PC-9 (cell line): ENCODE results near the gene EXD3. TPM values are rescaled to one million over a fixed set of nuclear protein-coding genes. Genes with fewer than 3 reads are reported as not detected.
A peak's percentile ranks its signal among the peaks of the same experiment; 100 is the strongest.

ENCODE experiments used
- BruUV-seq: library from RNA; stranded (reverse); fragments of 400-500 nt; replicated peaks from 2 replicates; lab custom pipeline; 2021; lab: Mats Ljungman, UMichigan
- CTCF ChIA-PET: fragments of 300-600 bp; sonication (Branson Sonifier 250); formaldehyde crosslinking; loops from one replicate; lab custom pipeline; 2022; ENCODE audit warnings: antibody characterized with exemption; lab: Charles Lee
- POLR2A ChIA-PET: fragments of 300-600 bp; sonication (Branson Sonifier 250); formaldehyde crosslinking; loops from one replicate; lab custom pipeline; 2022; ENCODE audit warnings: antibody characterized with exemption; ENCODE audit not compliant: unreplicated experiment; lab: Charles Lee
- DNase-seq, 2 experiments: peaks; one replicate each; pipeline versions ENCODE4 v3.0.0 to v3.0.0-alpha.2; 2015 to 2022; ENCODE audit warnings: mixed read lengths in 1 of 2
- H2AFZ ChIP-seq: fragments of 200-600 bp; sonication (generic); 2 replicates; pipeline ENCODE4 v1.8.1; 2017; ENCODE audit warnings: antibody characterized with exemption
- H3F3A ChIP-seq: fragments of 200-600 bp; sonication (generic); 2 replicates; pipeline ENCODE4 v1.8.1; 2017; ENCODE audit warnings: antibody characterized with exemption, mild to moderate bottlenecking, low read depth; ENCODE audit not compliant: insufficient read depth
- H3K27ac ChIP-seq: fragments of 200-600 bp; sonication (generic); 2 replicates; pipeline ENCODE4 v1.6.1; 2016; ENCODE audit warnings: mixed run types
- H3K27me3 ChIP-seq: fragments of 200-600 bp; sonication (generic); 2 replicates; pipeline ENCODE4 v1.6.1; 2016; ENCODE audit warnings: low read depth, mixed run types; ENCODE audit not compliant: insufficient read depth
- H3K36me3 ChIP-seq: fragments of 200-600 bp; sonication (generic); 2 replicates; pipeline ENCODE4 v1.6.1; 2016; ENCODE audit warnings: low read depth, mixed run types
- H3K4me1 ChIP-seq: fragments of 200-600 bp; sonication (generic); replicated peaks from 2 replicates; pipeline ENCODE4 v1.6.1; 2016; ENCODE audit warnings: mixed run types; ENCODE audit not compliant: insufficient read depth
- H3K4me2 ChIP-seq: fragments of 200-600 bp; sonication (generic); 2 replicates; pipeline ENCODE4 v1.6.1; 2017; ENCODE audit warnings: mixed run types
- H3K4me3 ChIP-seq: fragments of 200-600 bp; sonication (generic); 2 replicates; pipeline ENCODE4 v1.6.1; 2016; ENCODE audit warnings: mixed run types
- H3K79me2 ChIP-seq: fragments of 200-600 bp; sonication (generic); 2 replicates; pipeline ENCODE4 v1.6.1; 2017; ENCODE audit warnings: low read depth, mixed run types
- H3K9me2 ChIP-seq: fragments of 200-600 bp; sonication (generic); 2 replicates; pipeline ENCODE4 v1.8.1; 2017; ENCODE audit warnings: mild to moderate bottlenecking; ENCODE audit not compliant: insufficient read depth
- H3K9me3 ChIP-seq: fragments of 200-600 bp; sonication (generic); 2 replicates; pipeline ENCODE4 v1.8.1; 2016; ENCODE audit warnings: low read depth; ENCODE audit not compliant: insufficient read depth
- H4K20me1 ChIP-seq: fragments of 200-600 bp; sonication (generic); 2 replicates; pipeline ENCODE4 v1.8.1; 2017; ENCODE audit not compliant: insufficient read depth
- CTCF ChIP-seq: fragments of 200-600 bp; sonication (generic); conservative IDR thresholded peaks from 2 replicates; pipeline ENCODE4 v1.6.1; 2017; ENCODE audit warnings: mixed run types, antibody characterized with exemption, mild to moderate bottlenecking, moderate library complexity
- EZH2 ChIP-seq: fragments of 200-600 bp; sonication (generic); IDR thresholded peaks from 2 replicates; pipeline ENCODE4 v1.8.0; 2017; ENCODE audit warnings: antibody characterized with exemption, low read depth
- intact Hi-C: fragments of 100-400 bp; cut with micrococcal nuclease; formaldehyde crosslinking; loops from one replicate; pipeline ENCODE4 v1.10.0; 2022; ENCODE audit not compliant: unreplicated experiment
- total RNA-seq: library from RNA; stranded (reverse); gene quantifications from 2 replicates; pipeline ENCODE4 v1.2.3, GENCODE V29; 2021

EXD3 gene
- total RNA-seq, 1 experiment from 2014 or later = 23.7 TPM

GRCh38 chr9:137447722-137448601 is 25.0 kb upstream of the EXD3 start:
- DNase-seq = no peak
- intact Hi-C loops = no loop called here
- Histone ChIP-seq H3K9me2 (no peaks in the 10 kb centered on the region), H2AFZ (no peak overlapping the region), H3K9me3 (no peaks in the 10 kb centered on the region), H3K4me1 (peaks cover 12% of the 10 kb centered on the region), H3K27me3 (no peaks in the 10 kb centered on the region), H3K79me2 (no peaks in the 10 kb centered on the region), H3K27ac (no peak overlapping the region), H3K4me3 (no peak overlapping the region), H3K4me2 (no peak overlapping the region), H4K20me1 (no peaks in the 10 kb centered on the region), H3K36me3 (no peaks in the 10 kb centered on the region), H3F3A (peaks cover 15% of the 10 kb centered on the region)
- no TSS peak for BruUV-seq
- ChIA-PET CTCF (interaction anchor here (0.6 kb wide), 1 partner anchor 27 kb away, joined by 6 read pairs; no protein-coding TSS in a partner anchor), POLR2A (interaction anchor here (0.7 kb wide), 1 partner anchor 247 kb away, joined by 20 read pairs; no protein-coding TSS in a partner anchor)
- TF ChIP-seq EZH2 (no peak), CTCF (no peak)

- Histone ChIP-seq H3F3A (peaks cover 24% of the 10 kb centered on the region), H3K9me2 (no peaks in the 10 kb centered on the region), H4K20me1 (0 out of 2 replicates have a peak, but pooled peaks cover 2% of the 10 kb centered on the region), H3K79me2 (no peaks in the 10 kb centered on the region), H3K9me3 (no peaks in the 10 kb centered on the region), H3K27ac (no peak overlapping the region), H3K27me3 (no peaks in the 10 kb centered on the region), H3K4me2 (no peak overlapping the region), H3K4me1 (peaks cover 16% of the 10 kb centered on the region), H2AFZ (no peak overlapping the region), H3K36me3 (no peaks in the 10 kb centered on the region), H3K4me3 (no peak overlapping the region)
- DNase-seq = no peak
- POLR2A ChIA-PET = interaction anchor here (0.6 kb wide), 1 partner anchor 12 kb away, joined by 3 read pairs; no protein-coding TSS in a partner anchor
- no TSS peak for BruUV-seq
- CTCF ChIA-PET = interaction anchor here (0.6 kb wide), 1 partner anchor 24 kb away, joined by 18 read pairs; the partner anchor contains the start of genes EXD3 and NOXA1
- TF ChIP-seq EZH2 (no peak), CTCF (no peak)
- intact Hi-C loops = no loop called here
Observed at GRCh38 chr9:137446851-137447471, 24.0 kb upstream of the EXD3 start.

GRCh38 chr9:137445930-137446431 is 23.0 kb upstream of the EXD3 start:
- BruUV-seq = TSS peak; percentile 9
- no peaks in the 10 kb centered on the region for H3K27me3 ChIP-seq
- H3K79me2 ChIP-seq = no peaks in the 10 kb centered on the region
- TF ChIP-seq CTCF = no peak
- TF ChIP-seq EZH2 = no peak
- H3K4me1 ChIP-seq = peaks cover 18% of the 10 kb centered on the region
- 0 out of 2 replicates have a peak, but pooled peaks cover 3% of the 10 kb centered on the region for H4K20me1 ChIP-seq
- no peaks in the 10 kb centered on the region for H3K36me3 ChIP-seq
- H3F3A ChIP-seq = peaks cover 26% of the 10 kb centered on the region
- no peaks in the 10 kb centered on the region for H3K9me2 ChIP-seq
- H3K27ac ChIP-seq = no peak overlapping the region
- no peak for DNase-seq
- H3K4me2 ChIP-seq = peak overlapping the region; percentile 60; the same call in 1 of the 2 replicates
- intact Hi-C loops = loop anchor here (1.0 kb wide), 3 partner anchors 23 to 145 kb away; partner anchors contain the start of genes EXD3 and NOXA1
- no peak overlapping the region for H3K4me3 ChIP-seq
- no peaks in the 10 kb centered on the region for H3K9me3 ChIP-seq
- H2AFZ ChIP-seq = no peak overlapping the region
- ChIA-PET CTCF (interaction anchor here (0.6 kb wide), 1 partner anchor 23 kb away, joined by 18 read pairs; the partner anchor contains the start of genes EXD3 and NOXA1), POLR2A (interaction anchor here (0.6 to 0.7 kb wide), 3 partner anchors 11 to 187 kb away, joined by 3 read pairs; no protein-coding TSS in a partner anchor)
